HEK293 (cell line): ENCODE results near the gene GIGYF1.

Source experiments
- CTCF ChIA-PET: fragments of 350-600 bp; formaldehyde crosslinking; extraction: SDS; loops from one replicate; lab custom pipeline; 2021; ENCODE audit warnings: antibody characterized with exemption; lab: Yijun Ruan, JAX
- POLR2A ChIA-PET: fragments of 300-600 bp; formaldehyde crosslinking; extraction: SDS; loops from one replicate; lab custom pipeline; 2020; ENCODE audit warnings: antibody characterized with exemption, inconsistent platforms; lab: Yijun Ruan, JAX
- H3K27ac ChIP-seq: fragments of 200-500 bp; sonication (Bioruptor generic); 2 replicates; pipeline ENCODE4 v1.5.1; 2014; ENCODE audit warnings: low read depth, low read length, control low read depth, inconsistent platforms; ENCODE audit errors: extremely low read depth
- H3K36me3 ChIP-seq, 2 experiments: fragments of 200-500 bp in 1 of 2; sonication (Bioruptor generic) in 1 of 2; 1 replicate in 1 of 2; 2 replicates in 1 of 2; pipeline ENCODE4 v1.5.1; 2014 to 2017; ENCODE audit warnings: inconsistent platforms in 2 of 2, low read length in 2 of 2; ENCODE audit not compliant: control insufficient read depth in 2 of 2, insufficient read depth in 1 of 2
- H3K4me1 ChIP-seq: fragments of 200-500 bp; sonication (Bioruptor generic); 2 replicates; pipeline ENCODE4 v1.5.1; 2014; ENCODE audit warnings: mild to moderate bottlenecking, low read length, inconsistent platforms; ENCODE audit not compliant: control insufficient read depth, insufficient read depth
- H3K4me3 ChIP-seq: 2 replicates; pipeline ENCODE4 v1.5.1; 2011; ENCODE audit warnings: low read depth, mild to moderate bottlenecking, control low read depth, low read length, moderate library complexity
- H3K9me3 ChIP-seq: fragments of 200-500 bp; sonication (Bioruptor generic); 2 replicates; pipeline ENCODE4 v1.5.1; 2014; ENCODE audit warnings: low read depth, low read length, inconsistent platforms; ENCODE audit not compliant: control insufficient read depth, insufficient read depth
- EGR2 ChIP-seq: fragments of 450-650 bp; formaldehyde crosslinking; IDR thresholded peaks from 2 replicates; pipeline ENCODE4 v1.5.1; 2016; ENCODE audit warnings: low read depth, missing biosample characterization, missing genetic modification characterization
- GFI1B ChIP-seq: fragments of 450-650 bp; formaldehyde crosslinking; IDR thresholded peaks from 2 replicates; pipeline ENCODE4 v1.5.1; 2016; ENCODE audit warnings: missing biosample characterization, missing genetic modification characterization
- GLIS1 ChIP-seq: fragments of 450-650 bp; formaldehyde crosslinking; IDR thresholded peaks from 2 replicates; pipeline ENCODE4 v1.5.1; 2016; ENCODE audit warnings: missing biosample characterization, missing genetic modification characterization
- GLIS2 ChIP-seq: fragments of 450-650 bp; formaldehyde crosslinking; IDR thresholded peaks from 2 replicates; pipeline ENCODE4 v1.5.1; 2016; ENCODE audit warnings: missing biosample characterization, missing genetic modification characterization
- KLF10 ChIP-seq: fragments of 450-650 bp; IDR thresholded peaks from 2 replicates; pipeline ENCODE4 v1.5.1; 2018; ENCODE audit warnings: missing biosample characterization, mild to moderate bottlenecking, missing genetic modification characterization
- KLF8 ChIP-seq: fragments of 450-650 bp; formaldehyde crosslinking; IDR thresholded peaks from 2 replicates; pipeline ENCODE4 v1.5.1; 2016; ENCODE audit warnings: missing biosample characterization, missing genetic modification characterization
- REST ChIP-seq: fragments of 450-650 bp; formaldehyde crosslinking; IDR thresholded peaks from 2 replicates; pipeline ENCODE4 v1.5.1; 2016; ENCODE audit warnings: missing biosample characterization, missing genetic modification characterization
- SP2 ChIP-seq: fragments of 450-650 bp; formaldehyde crosslinking; IDR thresholded peaks from 2 replicates; pipeline ENCODE4 v1.5.1; 2016; ENCODE audit warnings: missing biosample characterization, missing genetic modification characterization
- YY1 ChIP-seq: fragments of 450-650 bp; formaldehyde crosslinking; IDR thresholded peaks from 2 replicates; pipeline ENCODE4 v1.5.1; 2018; ENCODE audit warnings: missing biosample characterization, missing genetic modification characterization
- ZBTB11 ChIP-seq: fragments of 450-650 bp; formaldehyde crosslinking; conservative IDR thresholded peaks from 2 replicates; pipeline ENCODE4 v1.5.1; 2016; ENCODE audit warnings: low read depth, missing biosample characterization, missing genetic modification characterization
- ZBTB17 ChIP-seq: fragments of 450-650 bp; formaldehyde crosslinking; IDR thresholded peaks from 2 replicates; pipeline ENCODE4 v1.5.1; 2016; ENCODE audit warnings: missing biosample characterization, missing genetic modification characterization
- ZBTB48 ChIP-seq: fragments of 450-650 bp; formaldehyde crosslinking; IDR thresholded peaks from 2 replicates; pipeline ENCODE4 v1.5.1; 2016; ENCODE audit warnings: missing biosample characterization, missing genetic modification characterization
- ZBTB49 ChIP-seq: fragments of 450-650 bp; formaldehyde crosslinking; IDR thresholded peaks from 2 replicates; pipeline ENCODE4 v1.5.1; 2016; ENCODE audit warnings: missing biosample characterization, missing genetic modification characterization, low read depth
- ZNF16 ChIP-seq: fragments of 450-650 bp; formaldehyde crosslinking; IDR thresholded peaks from 2 replicates; pipeline ENCODE4 v1.5.1; 2016; ENCODE audit warnings: low read depth, missing biosample characterization, missing genetic modification characterization
- ZNF174 ChIP-seq: fragments of 450-650 bp; formaldehyde crosslinking; IDR thresholded peaks from 2 replicates; pipeline ENCODE4 v1.5.0; 2017; ENCODE audit warnings: missing biosample characterization, mild to moderate bottlenecking, missing genetic modification characterization
- ZNF19 ChIP-seq: fragments of 450-650 bp; formaldehyde crosslinking; IDR thresholded peaks from 2 replicates; pipeline ENCODE4; 2016; ENCODE audit warnings: missing biosample characterization, missing genetic modification characterization, low read depth
- ZNF23 ChIP-seq: fragments of 450-650 bp; formaldehyde crosslinking; IDR thresholded peaks from 2 replicates; pipeline ENCODE4 v1.5.1; 2016; ENCODE audit warnings: missing biosample characterization, missing genetic modification characterization, borderline replicate concordance
- ZNF404 ChIP-seq: fragments of 450-650 bp; formaldehyde crosslinking; IDR thresholded peaks from 2 replicates; pipeline ENCODE4 v1.5.1; 2017; ENCODE audit warnings: missing biosample characterization, missing genetic modification characterization
- ZNF473 ChIP-seq: fragments of 450-650 bp; formaldehyde crosslinking; IDR thresholded peaks from 2 replicates; pipeline ENCODE4 v1.5.1; 2017; ENCODE audit warnings: missing biosample characterization, missing genetic modification characterization
- ZNF544 ChIP-seq: fragments of 450-650 bp; formaldehyde crosslinking; IDR thresholded peaks from 2 replicates; pipeline ENCODE4 v1.5.0; 2017; ENCODE audit warnings: missing biosample characterization, missing genetic modification characterization
- ZNF600 ChIP-seq: fragments of 450-650 bp; formaldehyde crosslinking; IDR thresholded peaks from 2 replicates; pipeline ENCODE4 v1.5.1; 2016; ENCODE audit warnings: missing biosample characterization, missing genetic modification characterization
- ZNF792 ChIP-seq: fragments of 450-650 bp; formaldehyde crosslinking; IDR thresholded peaks from 2 replicates; pipeline ENCODE4 v1.5.1; 2016; ENCODE audit warnings: missing biosample characterization, missing genetic modification characterization

Gene GIGYF1

GRCh38 chr7:100677308-100678267, 16.5 kb downstream of the GIGYF1 start (continued):
- peak; percentile 83 for TF ChIP-seq REST (tag by site-specific recombination)
- TF ChIP-seq, all 188 proteins: peak for 3

GRCh38 chr7:100676501-100677306, 17.3 kb downstream of the GIGYF1 start:
- H3K36me3 ChIP-seq: peaks cover 0 to 48% of the 10 kb centered on the region in 2 experiments; a peak in 2 of 3 replicates
- H3K4me1 ChIP-seq: peaks cover 6% of the 10 kb centered on the region; the same call in 1 of the 2 replicates
- no peak overlapping the region for H3K27ac ChIP-seq
- TF ChIP-seq GFI1B (tag by site-specific recombination) (no peak), ZNF792 (no peak), ZNF23 (tag by site-specific recombination) (no peak), ZBTB49 (tag by site-specific recombination) (no peak), ZNF473 (tag by site-specific recombination) (no peak), SP2 (tag by site-specific recombination) (peak; percentile 17; the same call in 1 of the 2 replicates), ZNF600 (0 out of 2 replicates have a peak, but pooled peaks have one; percentile 10), ZNF174 (no peak), ZBTB48 (tag by site-specific recombination) (no peak), ZNF404 (tag by site-specific recombination) (no peak), GLIS1 (tag by site-specific recombination) (no peak), ZBTB17 (tag by site-specific recombination) (no peak), KLF8 (tag by site-specific recombination) (no peak), ZNF19 (tag by site-specific recombination) (no peak), ZBTB11 (no peak), ZNF544 (tag by site-specific recombination) (no peak), EGR2 (tag by site-specific recombination) (0 out of 2 replicates have a peak, but pooled peaks have one; percentile 15), YY1 (tag by site-specific recombination) (no peak), GLIS2 (tag by site-specific recombination) (0 out of 2 replicates have a peak, but pooled peaks have one; percentile 35), ZNF16 (tag by site-specific recombination) (no peak), KLF10 (tag by site-specific recombination) (no peak)

More at GRCh38 chr7:100676501-100677306, 17.3 kb downstream of the GIGYF1 start:
- H3K4me3 ChIP-seq: peak overlapping the region; percentile 97; the same call in 1 of the 2 replicates
- no peaks in the 10 kb centered on the region for H3K9me3 ChIP-seq
- POLR2A ChIA-PET: interaction anchor here (3.8 kb wide), 1 partner anchor 91 kb away, joined by 26 read pairs; the partner anchor contains the start of genes FBXO24 and LRCH4
- CTCF ChIA-PET: interaction anchor here (0.6 to 8.4 kb wide), 6 partner anchors 15 to 274 kb away, joined by 3 to 77 read pairs (median 4); partner anchors contain the start of genes FBXO24 and POP7
